ENCODE data around the gene EIF2S2. TPM values are rescaled to one million over a fixed set of nuclear protein-coding genes. Genes with fewer than 3 reads are reported as not detected.

EIF2S2 gene
- total and polyA plus RNA-seq, 2 donors (not counting 1 experiment from before 2014, with no cell fraction given): 108 to 140 TPM

GRCh38 chr20:34089175-34089479 lies 22.9 kb downstream of the EIF2S2 start:
- H4K20me1 ChIP-seq (ENCODE audit: control insufficient read depth, extremely low read depth, insufficient read depth, low read length): no peaks in the 10 kb centered on the region
- H3K9ac ChIP-seq (ENCODE audit: insufficient read depth, low read length): no peak overlapping the region
- no peak overlapping the region for H3K27ac ChIP-seq (ENCODE audit: insufficient read depth, low read length)
- no peak for TF ChIP-seq EZH2 (IDR thresholded peaks at IDR 0.05; ENCODE audit: low read length, missing control alignments)
- no peak for TF ChIP-seq CTCF (conservative IDR thresholded peaks at IDR 0.05 in 1 of 2, IDR thresholded peaks at IDR 0.05 in 1 of 2; ENCODE audit: low read depth in 1 of 2, low read length in 2 of 2)
- peaks cover 6% of the 10 kb centered on the region for H3K79me2 ChIP-seq (ENCODE audit: control insufficient read depth, insufficient read depth, low read length)
- no peaks in the 10 kb centered on the region for H3K9me3 ChIP-seq (ENCODE audit: control insufficient read depth, insufficient read depth, low read depth, low read length)
- DNase-seq (ENCODE audit: low read depth in 2 of 2): no peak
- no peaks in the 10 kb centered on the region for H3K27me3 ChIP-seq (ENCODE audit: control insufficient read depth, insufficient read depth, low read length)
- no peak overlapping the region for H2AFZ ChIP-seq (ENCODE audit: low read length)
- H3K4me3 ChIP-seq (replicated peaks in 1 of 4; ENCODE audit: control extremely low read depth in 1 of 4, insufficient read depth in 1 of 4, low read depth in 3 of 4, low read length in 4 of 4): no peak overlapping the region
- H3K4me2 ChIP-seq (ENCODE audit: extremely low read depth, insufficient read depth, low read length): no peak overlapping the region
- peaks cover 29% of the 10 kb centered on the region for H3K36me3 ChIP-seq (ENCODE audit: control insufficient read depth, insufficient read depth, low read length)
- H3K4me1 ChIP-seq (ENCODE audit: control insufficient read depth, extremely low read depth, insufficient read depth, low read length): no peaks in the 10 kb centered on the region

GRCh38 chr20:34088305-34089174 lies 23.5 kb downstream of the EIF2S2 start:
- DNase-seq (ENCODE audit: low read depth in 2 of 2): no peak
- H3K79me2 ChIP-seq (ENCODE audit: control insufficient read depth, insufficient read depth, low read length): peaks cover 6% of the 10 kb centered on the region
- H3K9me3 ChIP-seq (ENCODE audit: control insufficient read depth, insufficient read depth, low read depth, low read length): no peaks in the 10 kb centered on the region
- H2AFZ ChIP-seq (ENCODE audit: low read length): no peak overlapping the region
- H3K9ac ChIP-seq (ENCODE audit: insufficient read depth, low read length): no peak overlapping the region
- H3K27me3 ChIP-seq (ENCODE audit: control insufficient read depth, insufficient read depth, low read length): no peaks in the 10 kb centered on the region
- peaks cover 3% of the 10 kb centered on the region for H3K4me1 ChIP-seq (ENCODE audit: control insufficient read depth, extremely low read depth, insufficient read depth, low read length)
- peaks cover under 1% of the 10 kb centered on the region for H4K20me1 ChIP-seq (ENCODE audit: control insufficient read depth, extremely low read depth, insufficient read depth, low read length)
- H3K4me3 ChIP-seq (replicated peaks in 1 of 4; ENCODE audit: control extremely low read depth in 1 of 4, insufficient read depth in 1 of 4, low read depth in 3 of 4, low read length in 4 of 4): no peak overlapping the region
- H3K4me2 ChIP-seq (ENCODE audit: extremely low read depth, insufficient read depth, low read length): no peak overlapping the region
- TF ChIP-seq CTCF (conservative IDR thresholded peaks at IDR 0.05 in 1 of 2, IDR thresholded peaks at IDR 0.05 in 1 of 2; ENCODE audit: low read depth in 1 of 2, low read length in 2 of 2) (no peak), EZH2 (IDR thresholded peaks at IDR 0.05; ENCODE audit: low read length, missing control alignments) (no peak)
- H3K27ac ChIP-seq (ENCODE audit: insufficient read depth, low read length): no peak overlapping the region
- H3K36me3 ChIP-seq (ENCODE audit: control insufficient read depth, insufficient read depth, low read length): peaks cover 26% of the 10 kb centered on the region

GRCh38 chr20:34085544-34086040 lies 26.5 kb downstream of the EIF2S2 start:
- no peak overlapping the region for H3K27ac ChIP-seq (ENCODE audit: insufficient read depth, low read length)
- no peak overlapping the region for H3K9ac ChIP-seq (ENCODE audit: insufficient read depth, low read length)
- no peaks in the 10 kb centered on the region for H3K9me3 ChIP-seq (ENCODE audit: control insufficient read depth, insufficient read depth, low read depth, low read length)
- H3K36me3 ChIP-seq (ENCODE audit: control insufficient read depth, insufficient read depth, low read length): peaks cover 24% of the 10 kb centered on the region
- H3K4me2 ChIP-seq (ENCODE audit: extremely low read depth, insufficient read depth, low read length): no peak overlapping the region
- H3K27me3 ChIP-seq (ENCODE audit: control insufficient read depth, insufficient read depth, low read length): no peaks in the 10 kb centered on the region
- H3K79me2 ChIP-seq (ENCODE audit: control insufficient read depth, insufficient read depth, low read length): peaks cover 4% of the 10 kb centered on the region
- no peak for TF ChIP-seq CTCF (conservative IDR thresholded peaks at IDR 0.05 in 1 of 2, IDR thresholded peaks at IDR 0.05 in 1 of 2; ENCODE audit: low read depth in 1 of 2, low read length in 2 of 2)
- TF ChIP-seq EZH2 (IDR thresholded peaks at IDR 0.05; ENCODE audit: low read length, missing control alignments): no peak
- no peak overlapping the region for H3K4me3 ChIP-seq (replicated peaks in 1 of 4; ENCODE audit: control extremely low read depth in 1 of 4, insufficient read depth in 1 of 4, low read depth in 3 of 4, low read length in 4 of 4)
- DNase-seq (ENCODE audit: low read depth in 2 of 2): no peak
- H3K4me1 ChIP-seq (ENCODE audit: control insufficient read depth, extremely low read depth, insufficient read depth, low read length): peaks cover 6% of the 10 kb centered on the region
- H4K20me1 ChIP-seq (ENCODE audit: control insufficient read depth, extremely low read depth, insufficient read depth, low read length): peaks cover 3% of the 10 kb centered on the region
- H2AFZ ChIP-seq (ENCODE audit: low read length): no peak overlapping the region
